WERI-Rb-1 (cell line): ENCODE measurements around the gene SYT9.

Experiments used
- DNase-seq: peaks from one replicate; pipeline ENCODE4 v3.0.0-alpha.2; 2020
- H3K27ac ChIP-seq: fragments of 250-450 bp; sonication (Bioruptor Pico); 2 replicates; pipeline ENCODE4 v1.5.1; 2020; ENCODE audit warnings: mild to moderate bottlenecking, moderate library complexity
- H3K27me3 ChIP-seq: fragments of 250-450 bp; sonication (Bioruptor Pico); 2 replicates; pipeline ENCODE4 v1.5.1; 2021; ENCODE audit warnings: mild to moderate bottlenecking, low read depth, moderate library complexity; ENCODE audit not compliant: insufficient read depth, severe bottlenecking
- H3K36me3 ChIP-seq: fragments of 250-450 bp; sonication (Bioruptor Pico); 2 replicates; pipeline ENCODE4 v1.5.1; 2020; ENCODE audit warnings: mild to moderate bottlenecking, moderate library complexity
- H3K4me3 ChIP-seq: 2 replicates; pipeline ENCODE4 v1.5.1; 2011; ENCODE audit warnings: low read depth, mild to moderate bottlenecking, control low read depth, low read length
- H3K9me3 ChIP-seq: fragments of 250-450 bp; sonication (Bioruptor Pico); 2 replicates; pipeline ENCODE4 v1.5.1; 2021; ENCODE audit warnings: mild to moderate bottlenecking, moderate library complexity; ENCODE audit not compliant: severe bottlenecking
- TF ChIP-seq, protein P1 (sequence below): IDR thresholded peaks from 2 replicates; pipeline ENCODE4 v1.5.1; 2011; ENCODE audit warnings: low read depth, mild to moderate bottlenecking, control low read depth, inconsistent platforms, low read length

The SYT9 gene

DNA sequence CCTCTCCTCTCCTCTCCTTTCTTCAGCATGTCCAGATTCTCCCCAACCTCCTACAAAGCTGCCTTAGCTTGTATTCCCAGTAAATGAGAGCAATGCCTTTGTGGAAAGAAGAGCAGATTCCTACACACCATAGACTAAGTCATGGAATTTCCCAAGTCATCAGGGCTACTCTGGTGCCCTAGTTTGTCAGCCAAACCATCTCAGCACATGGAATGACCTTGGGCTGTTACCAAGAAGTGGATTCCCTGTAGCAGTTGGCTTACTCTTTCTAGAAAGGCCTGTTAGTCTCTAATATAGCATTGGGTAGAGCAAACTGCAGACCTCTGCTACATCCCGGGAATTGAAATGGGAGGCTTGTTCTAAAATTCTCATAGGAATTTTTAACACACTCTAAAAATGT, 124.7 kb downstream of the SYT9 start:
- Histone ChIP-seq H3K27me3 (peaks cover 5% of the 10 kb centered on the region), H3K9me3 (no peaks in the 10 kb centered on the region), H3K36me3 (no peaks in the 10 kb centered on the region), H3K27ac (no peak overlapping the region), H3K4me3 (no peak overlapping the region)
- TF ChIP-seq, protein P1, sequence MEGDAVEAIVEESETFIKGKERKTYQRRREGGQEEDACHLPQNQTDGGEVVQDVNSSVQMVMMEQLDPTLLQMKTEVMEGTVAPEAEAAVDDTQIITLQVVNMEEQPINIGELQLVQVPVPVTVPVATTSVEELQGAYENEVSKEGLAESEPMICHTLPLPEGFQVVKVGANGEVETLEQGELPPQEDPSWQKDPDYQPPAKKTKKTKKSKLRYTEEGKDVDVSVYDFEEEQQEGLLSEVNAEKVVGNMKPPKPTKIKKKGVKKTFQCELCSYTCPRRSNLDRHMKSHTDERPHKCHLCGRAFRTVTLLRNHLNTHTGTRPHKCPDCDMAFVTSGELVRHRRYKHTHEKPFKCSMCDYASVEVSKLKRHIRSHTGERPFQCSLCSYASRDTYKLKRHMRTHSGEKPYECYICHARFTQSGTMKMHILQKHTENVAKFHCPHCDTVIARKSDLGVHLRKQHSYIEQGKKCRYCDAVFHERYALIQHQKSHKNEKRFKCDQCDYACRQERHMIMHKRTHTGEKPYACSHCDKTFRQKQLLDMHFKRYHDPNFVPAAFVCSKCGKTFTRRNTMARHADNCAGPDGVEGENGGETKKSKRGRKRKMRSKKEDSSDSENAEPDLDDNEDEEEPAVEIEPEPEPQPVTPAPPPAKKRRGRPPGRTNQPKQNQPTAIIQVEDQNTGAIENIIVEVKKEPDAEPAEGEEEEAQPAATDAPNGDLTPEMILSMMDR = no peak
- no peak for DNase-seq

DNA sequence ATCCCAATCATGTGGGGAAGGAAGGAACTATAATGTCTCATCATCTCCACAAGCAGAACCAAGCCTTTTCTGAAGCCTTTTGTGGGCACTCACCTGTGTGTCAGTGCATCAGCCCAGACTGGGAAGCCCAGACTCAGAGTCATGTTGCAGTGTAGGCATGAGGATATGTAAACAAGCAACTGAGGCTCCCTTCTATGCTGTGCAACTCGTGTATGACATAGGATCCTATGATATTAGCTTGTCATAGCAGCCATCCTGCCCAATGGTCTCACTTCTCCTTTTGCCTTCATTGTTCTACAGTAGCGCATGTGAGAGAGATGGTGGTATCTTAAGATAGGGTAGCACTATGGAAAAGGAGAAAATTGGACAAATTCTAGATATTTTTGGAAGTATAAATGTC, 130.2 kb downstream of the SYT9 start:
- Histone ChIP-seq H3K9me3 (no peaks in the 10 kb centered on the region), H3K27me3 (peaks cover 9% of the 10 kb centered on the region), H3K4me3 (no peak overlapping the region), H3K27ac (no peak overlapping the region), H3K36me3 (no peaks in the 10 kb centered on the region)
- no peak for DNase-seq
- TF ChIP-seq, protein P1 = no peak

DNA sequence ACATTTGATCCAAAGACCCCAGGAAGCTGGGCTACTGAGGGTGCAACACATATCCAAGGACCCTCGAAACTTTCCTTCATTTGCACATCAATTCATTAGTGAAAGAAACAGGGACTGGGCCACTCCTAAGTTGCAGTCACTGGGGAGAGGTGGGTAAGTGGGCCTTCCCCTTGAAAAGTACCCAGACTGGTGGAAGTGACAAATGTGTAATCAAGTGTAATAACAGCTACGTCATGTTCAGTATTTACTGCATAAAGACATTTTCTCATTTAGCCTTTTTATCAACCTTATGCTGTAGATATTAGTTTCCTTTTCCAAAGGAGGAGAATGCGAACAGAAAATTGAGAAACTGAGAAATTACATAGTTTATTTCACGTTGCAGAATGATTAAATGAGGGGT, 131.7 kb downstream of the SYT9 start:
- TF ChIP-seq, protein P1 = no peak
- no peak overlapping the region for H3K4me3 ChIP-seq

DNA sequence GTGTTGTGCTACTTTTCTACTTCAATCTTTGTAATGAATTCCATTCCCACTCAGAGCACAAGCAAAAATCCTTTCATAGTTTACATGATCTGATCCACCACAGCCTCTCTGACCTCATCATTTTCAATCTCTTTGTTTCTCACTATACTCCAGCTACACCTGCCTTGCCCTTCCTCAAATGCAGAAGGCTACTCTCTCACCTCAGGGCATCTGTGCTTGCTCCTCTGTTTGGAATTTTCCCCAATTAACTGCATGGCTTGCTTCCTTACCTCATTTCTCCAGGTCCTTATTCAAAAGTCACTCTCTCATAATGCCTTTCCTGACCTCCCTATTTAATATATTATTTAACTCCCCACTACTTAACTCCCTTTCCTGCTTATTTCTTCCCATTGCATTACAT, 133.0 kb downstream of the SYT9 start:
- TF ChIP-seq, protein P1 = no peak
- Histone ChIP-seq H3K36me3 (no peaks in the 10 kb centered on the region), H3K27ac (no peak overlapping the region), H3K9me3 (no peaks in the 10 kb centered on the region), H3K27me3 (peaks cover 13% of the 10 kb centered on the region), H3K4me3 (no peak overlapping the region)
- DNase-seq = no peak

More for the DNA sequence above, 131.7 kb downstream of the SYT9 start:
- Histone ChIP-seq H3K27ac (no peak overlapping the region), H3K9me3 (no peaks in the 10 kb centered on the region), H3K36me3 (no peaks in the 10 kb centered on the region), H3K27me3 (peaks cover 9% of the 10 kb centered on the region)
- no peak for DNase-seq

DNA sequence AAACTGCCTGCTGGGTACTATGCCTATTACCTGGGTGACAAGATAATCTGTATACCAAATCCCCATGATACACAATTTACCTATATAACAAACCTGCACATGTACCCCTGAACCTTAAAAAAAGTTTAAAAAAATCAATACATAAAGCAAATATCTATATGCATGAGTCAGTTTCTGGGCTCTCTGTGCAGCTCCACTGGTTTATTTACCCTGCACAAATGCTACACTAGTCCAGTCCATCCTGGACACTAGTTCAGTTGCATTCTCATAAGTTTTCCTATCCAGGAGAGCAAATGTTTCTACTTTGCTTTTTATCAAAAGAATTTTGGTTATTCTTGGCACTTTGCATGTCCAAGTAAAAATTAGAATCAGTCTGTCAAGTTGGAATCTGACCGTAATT, 133.8 kb downstream of the SYT9 start:
- H3K9me3 ChIP-seq = no peaks in the 10 kb centered on the region
- DNase-seq = no peak
- H3K27me3 ChIP-seq = peaks cover 13% of the 10 kb centered on the region
- TF ChIP-seq, protein P1 = no peak
- H3K4me3 ChIP-seq = no peak overlapping the region
- no peak overlapping the region for H3K27ac ChIP-seq
- no peaks in the 10 kb centered on the region for H3K36me3 ChIP-seq
